WERI-Rb-1 (cell line): ENCODE data around the gene TCF25.

Experiments used
- DNase-seq: peaks from one replicate; pipeline ENCODE4 v3.0.0-alpha.2; 2020
- H3K27ac ChIP-seq: fragments of 250-450 bp; sonication (Bioruptor Pico); 2 replicates; pipeline ENCODE4 v1.5.1; 2020; ENCODE audit warnings: mild to moderate bottlenecking, moderate library complexity
- H3K27me3 ChIP-seq: fragments of 250-450 bp; sonication (Bioruptor Pico); 2 replicates; pipeline ENCODE4 v1.5.1; 2021; ENCODE audit warnings: mild to moderate bottlenecking, low read depth, moderate library complexity; ENCODE audit not compliant: insufficient read depth, severe bottlenecking
- H3K36me3 ChIP-seq: fragments of 250-450 bp; sonication (Bioruptor Pico); 2 replicates; pipeline ENCODE4 v1.5.1; 2020; ENCODE audit warnings: mild to moderate bottlenecking, moderate library complexity
- H3K4me3 ChIP-seq: 2 replicates; pipeline ENCODE4 v1.5.1; 2011; ENCODE audit warnings: low read depth, mild to moderate bottlenecking, control low read depth, low read length
- H3K9me3 ChIP-seq: fragments of 250-450 bp; sonication (Bioruptor Pico); 2 replicates; pipeline ENCODE4 v1.5.1; 2021; ENCODE audit warnings: mild to moderate bottlenecking, moderate library complexity; ENCODE audit not compliant: severe bottlenecking
- CTCF ChIP-seq: IDR thresholded peaks from 2 replicates; pipeline ENCODE4 v1.5.1; 2011; ENCODE audit warnings: low read depth, mild to moderate bottlenecking, control low read depth, inconsistent platforms, low read length

The TCF25 gene

GRCh38 chr16:89883346-89884040 is 10.1 kb downstream of the TCF25 start:
- TF ChIP-seq CTCF = no peak
- no peaks in the 10 kb centered on the region for H3K9me3 ChIP-seq
- no peak overlapping the region for H3K4me3 ChIP-seq
- H3K27me3 ChIP-seq = no peaks in the 10 kb centered on the region
- no peak for DNase-seq
- 0 out of 2 replicates have a peak, but pooled peaks cover 3% of the 10 kb centered on the region for H3K36me3 ChIP-seq
- no peak overlapping the region for H3K27ac ChIP-seq

- no peak for DNase-seq
- TF ChIP-seq CTCF = no peak
- Histone ChIP-seq H3K4me3 (no peak overlapping the region), H3K27me3 (no peaks in the 10 kb centered on the region), H3K27ac (no peak overlapping the region), H3K36me3 (0 out of 2 replicates have a peak, but pooled peaks cover 3% of the 10 kb centered on the region), H3K9me3 (no peaks in the 10 kb centered on the region)
Observed at GRCh38 chr16:89884041-89884421, 10.6 kb downstream of the TCF25 start.

- Histone ChIP-seq H3K27me3 (no peaks in the 10 kb centered on the region), H3K9me3 (no peaks in the 10 kb centered on the region), H3K4me3 (no peak overlapping the region), H3K27ac (no peak overlapping the region), H3K36me3 (0 out of 2 replicates have a peak, but pooled peaks cover 3% of the 10 kb centered on the region)
- no peak for TF ChIP-seq CTCF
- DNase-seq = no peak
Observed at GRCh38 chr16:89887243-89887642, 13.9 kb downstream of the TCF25 start.

- H3K36me3 ChIP-seq = 0 out of 2 replicates have a peak, but pooled peaks cover 3% of the 10 kb centered on the region
- no peak overlapping the region for H3K4me3 ChIP-seq
- no peak for DNase-seq
- H3K27me3 ChIP-seq = no peaks in the 10 kb centered on the region
- no peak for TF ChIP-seq CTCF
- H3K27ac ChIP-seq = no peak overlapping the region
- H3K9me3 ChIP-seq = no peaks in the 10 kb centered on the region
Observed at GRCh38 chr16:89890200-89890599, 16.8 kb downstream of the TCF25 start.

- no peak overlapping the region for H3K27ac ChIP-seq
- no peak overlapping the region for H3K4me3 ChIP-seq
- H3K36me3 ChIP-seq = 0 out of 2 replicates have a peak, but pooled peaks cover under 1% of the 10 kb centered on the region
- H3K27me3 ChIP-seq = no peaks in the 10 kb centered on the region
- no peaks in the 10 kb centered on the region for H3K9me3 ChIP-seq
- DNase-seq = no peak
- no peak for TF ChIP-seq CTCF
Observed at GRCh38 chr16:89890886-89891657, 17.7 kb downstream of the TCF25 start.
